ENCODE results near the gene NIM1K. TPM values are rescaled to one million over a fixed set of nuclear protein-coding genes. Genes with fewer than 3 reads are reported as not detected.

NIM1K gene
- total and polyA plus RNA-seq, 2 donors (not counting 1 experiment from before 2014, with no cell fraction given) = 0.13 to 0.32 TPM

DNA sequence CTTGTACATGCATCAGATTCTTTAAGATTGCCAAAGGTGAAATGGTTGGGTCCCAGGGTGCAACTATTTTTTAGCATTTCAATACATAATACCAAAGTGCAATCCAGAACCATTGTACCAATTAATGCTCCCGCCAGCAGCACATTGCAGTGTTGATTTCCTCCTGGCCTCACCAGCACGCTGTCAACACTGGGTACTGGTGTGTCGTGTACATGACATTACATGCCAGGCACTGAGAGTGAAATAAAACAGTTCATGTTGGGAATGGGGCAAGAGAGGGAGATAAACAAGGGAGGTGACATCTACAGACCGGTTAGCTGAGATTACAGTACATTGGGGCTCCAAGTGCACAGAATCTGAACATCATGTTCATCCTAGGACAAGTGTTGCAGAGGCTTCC lies 83.4 kb downstream of the NIM1K start:
- intact Hi-C loops (cut with micrococcal nuclease) = no loop called here
- no peaks in the 10 kb centered on the region for H3K9me3 Mint-ChIP-seq (ENCODE audit: insufficient read depth)
- Histone ChIP-seq H3K27ac (ENCODE audit: low read length in 2 of 2) (no peak overlapping the region), H3K4me1 (ENCODE audit: control insufficient read depth in 2 of 2, insufficient read depth in 2 of 2, low read length in 2 of 2) (no peaks in the 10 kb centered on the region), H3K79me2 (ENCODE audit: control insufficient read depth, insufficient read depth, low read length) (no peaks in the 10 kb centered on the region), H3K9ac (ENCODE audit: low read length) (no peak overlapping the region), H3K4me3 (ENCODE audit: control extremely low read depth in 1 of 5, extremely low read depth in 1 of 5, insufficient read depth in 1 of 5, low read depth in 2 of 5, low read length in 4 of 5) (no peak overlapping the region), H3K4me2 (replicated peaks; ENCODE audit: low read depth, low read length, poor library complexity, severe bottlenecking) (no peak overlapping the region), H2AFZ (ENCODE audit: insufficient read depth, low read depth, low read length, poor library complexity, severe bottlenecking) (no peak overlapping the region), H3K9me3 (ENCODE audit: control extremely low read depth in 1 of 3, control insufficient read depth in 2 of 3, insufficient read depth in 1 of 3, low read length in 2 of 3) (no peaks in the 10 kb centered on the region), H4K20me1 (ENCODE audit: control insufficient read depth, insufficient read depth, low read length, poor library complexity, severe bottlenecking) (no peaks in the 10 kb centered on the region), H3K27me3 (replicated peaks in 1 of 4; ENCODE audit: control extremely low read depth in 1 of 4, control insufficient read depth in 3 of 4, insufficient read depth in 4 of 4, low read length in 3 of 4) (no peaks in the 10 kb centered on the region), H3K36me3 (replicated peaks in 1 of 2; ENCODE audit: control extremely low read depth in 1 of 2, control insufficient read depth in 1 of 2, extremely low read depth in 1 of 2, insufficient read depth in 2 of 2, low read length in 1 of 2) (no peaks in the 10 kb centered on the region)
- TF ChIP-seq EZH2 (IDR thresholded peaks at IDR 0.05; ENCODE audit: borderline replicate concordance, insufficient read depth, low read depth, low read length, poor library complexity, severe bottlenecking) = no peak
- TF ChIP-seq, protein P1, sequence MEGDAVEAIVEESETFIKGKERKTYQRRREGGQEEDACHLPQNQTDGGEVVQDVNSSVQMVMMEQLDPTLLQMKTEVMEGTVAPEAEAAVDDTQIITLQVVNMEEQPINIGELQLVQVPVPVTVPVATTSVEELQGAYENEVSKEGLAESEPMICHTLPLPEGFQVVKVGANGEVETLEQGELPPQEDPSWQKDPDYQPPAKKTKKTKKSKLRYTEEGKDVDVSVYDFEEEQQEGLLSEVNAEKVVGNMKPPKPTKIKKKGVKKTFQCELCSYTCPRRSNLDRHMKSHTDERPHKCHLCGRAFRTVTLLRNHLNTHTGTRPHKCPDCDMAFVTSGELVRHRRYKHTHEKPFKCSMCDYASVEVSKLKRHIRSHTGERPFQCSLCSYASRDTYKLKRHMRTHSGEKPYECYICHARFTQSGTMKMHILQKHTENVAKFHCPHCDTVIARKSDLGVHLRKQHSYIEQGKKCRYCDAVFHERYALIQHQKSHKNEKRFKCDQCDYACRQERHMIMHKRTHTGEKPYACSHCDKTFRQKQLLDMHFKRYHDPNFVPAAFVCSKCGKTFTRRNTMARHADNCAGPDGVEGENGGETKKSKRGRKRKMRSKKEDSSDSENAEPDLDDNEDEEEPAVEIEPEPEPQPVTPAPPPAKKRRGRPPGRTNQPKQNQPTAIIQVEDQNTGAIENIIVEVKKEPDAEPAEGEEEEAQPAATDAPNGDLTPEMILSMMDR (IDR thresholded peaks at IDR 0.05) = no peak
- peaks cover 32% of the 10 kb centered on the region for H3K27me3 Mint-ChIP-seq
- ChIA-PET POLR2A (no interaction called here), CTCF (no interaction called here)
- ATAC-seq (ENCODE audit: low read depth) (no peak), DNase-seq (no peak)
- H3K4me1 Mint-ChIP-seq = no peaks in the 10 kb centered on the region
- no peak overlapping the region for H3K27ac Mint-ChIP-seq
- no peak overlapping the region for H3K4me3 Mint-ChIP-seq
- WGBS (ENCODE audit: insufficient coverage) = 91% methylated on average over 3 of the region's 4 CpGs

DNA sequence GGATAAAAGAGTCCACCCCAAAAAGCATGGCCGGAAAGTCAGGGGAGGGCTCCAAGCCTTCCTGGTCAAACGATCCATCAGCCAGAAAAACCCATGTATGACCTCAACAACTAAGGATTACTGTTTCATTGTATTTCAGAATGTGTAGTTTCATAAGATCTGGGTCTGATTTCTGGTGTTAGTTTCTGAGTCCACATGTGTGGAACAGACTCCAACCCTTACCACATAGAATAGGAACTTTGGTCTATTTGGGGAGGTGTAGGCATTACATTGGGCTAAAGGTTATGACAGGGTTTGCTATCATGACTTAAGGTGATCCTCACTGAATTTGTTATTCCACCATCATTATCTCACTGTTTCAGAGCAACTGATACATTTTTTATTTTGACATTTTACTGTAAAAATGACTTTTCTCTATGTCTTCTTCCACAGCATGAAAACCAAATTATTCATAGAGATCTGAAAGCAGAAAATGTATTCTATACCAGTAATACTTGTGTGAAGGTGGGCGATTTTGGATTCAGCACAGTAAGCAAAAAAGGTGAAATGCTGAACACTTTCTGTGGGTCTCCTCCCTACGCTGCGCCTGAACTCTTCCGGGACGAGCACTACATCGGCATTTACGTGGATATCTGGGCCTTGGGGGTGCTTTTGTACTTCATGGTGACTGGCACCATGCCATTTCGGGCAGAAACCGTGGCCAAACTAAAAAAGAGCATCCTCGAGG lies 87.7 kb downstream of the NIM1K start:
- Mint-ChIP-seq H3K27me3 (peaks cover 13% of the 10 kb centered on the region), H3K9me3 (ENCODE audit: insufficient read depth) (no peaks in the 10 kb centered on the region), H3K27ac (no peak overlapping the region), H3K4me3 (no peak overlapping the region), H3K4me1 (no peaks in the 10 kb centered on the region)
- intact Hi-C loops (cut with micrococcal nuclease) = no loop called here
- TF ChIP-seq, protein P1 (IDR thresholded peaks at IDR 0.05) = no peak
- TF ChIP-seq EZH2 (IDR thresholded peaks at IDR 0.05; ENCODE audit: borderline replicate concordance, insufficient read depth, low read depth, low read length, poor library complexity, severe bottlenecking) = no peak
- Histone ChIP-seq H3K4me1 (ENCODE audit: control insufficient read depth in 2 of 2, insufficient read depth in 2 of 2, low read length in 2 of 2) (no peaks in the 10 kb centered on the region), H4K20me1 (ENCODE audit: control insufficient read depth, insufficient read depth, low read length, poor library complexity, severe bottlenecking) (no peaks in the 10 kb centered on the region), H3K9ac (ENCODE audit: low read length) (no peak overlapping the region), H3K9me3 (ENCODE audit: control extremely low read depth in 1 of 3, control insufficient read depth in 2 of 3, insufficient read depth in 1 of 3, low read length in 2 of 3) (no peaks in the 10 kb centered on the region), H2AFZ (ENCODE audit: insufficient read depth, low read depth, low read length, poor library complexity, severe bottlenecking) (no peak overlapping the region), H3K36me3 (replicated peaks in 1 of 2; ENCODE audit: control extremely low read depth in 1 of 2, control insufficient read depth in 1 of 2, extremely low read depth in 1 of 2, insufficient read depth in 2 of 2, low read length in 1 of 2) (no peaks in the 10 kb centered on the region), H3K27ac (ENCODE audit: low read length in 2 of 2) (no peak overlapping the region), H3K27me3 (replicated peaks in 1 of 4; ENCODE audit: control extremely low read depth in 1 of 4, control insufficient read depth in 3 of 4, insufficient read depth in 4 of 4, low read length in 3 of 4) (no peaks in the 10 kb centered on the region), H3K4me2 (replicated peaks; ENCODE audit: low read depth, low read length, poor library complexity, severe bottlenecking) (no peak overlapping the region), H3K4me3 (ENCODE audit: control extremely low read depth in 1 of 5, extremely low read depth in 1 of 5, insufficient read depth in 1 of 5, low read depth in 2 of 5, low read length in 4 of 5) (no peak overlapping the region), H3K79me2 (ENCODE audit: control insufficient read depth, insufficient read depth, low read length) (no peaks in the 10 kb centered on the region)
- ChIA-PET CTCF (no interaction called here), POLR2A (no interaction called here)
- ATAC-seq (ENCODE audit: low read depth) (no peak), DNase-seq (no peak)
- WGBS (ENCODE audit: insufficient coverage) = 95% methylated on average over 10 of the region's 12 CpGs
